SK-N-SH treated with all-trans-retinoic acid at 6 μM for 48 hours (cell line): ENCODE results near the gene ADCK1.

Experiments
- BACH2 ChIP-seq: fragments of 250-450 bp; sonication (Bioruptor Pico); IDR thresholded peaks from 2 replicates; pipeline ENCODE4 v1.9.0; 2021; ENCODE audit warnings: mild to moderate bottlenecking, borderline replicate concordance
- ESRRG ChIP-seq: fragments of 250-450 bp; sonication (Bioruptor Pico); IDR thresholded peaks from 2 replicates; pipeline ENCODE4 v1.6.1; 2021; ENCODE audit warnings: mild to moderate bottlenecking
- PATZ1 ChIP-seq: fragments of 250-450 bp; sonication (Bioruptor Pico); IDR thresholded peaks from 2 replicates; pipeline ENCODE4 v1.8.0; 2020; ENCODE audit warnings: mild to moderate bottlenecking, moderate library complexity, borderline replicate concordance
- POU6F1 ChIP-seq: fragments of 250-450 bp; sonication (Bioruptor Pico); IDR thresholded peaks from 2 replicates; pipeline ENCODE4 v1.8.0; 2021; ENCODE audit warnings: low read depth, mild to moderate bottlenecking, moderate library complexity, borderline replicate concordance
- RARB ChIP-seq: fragments of 250-450 bp; sonication (Bioruptor Pico); IDR thresholded peaks from 2 replicates; pipeline ENCODE4 v1.8.0; 2021; ENCODE audit warnings: mild to moderate bottlenecking, moderate library complexity
- TCF4 ChIP-seq: fragments of 250-450 bp; sonication (Bioruptor Pico); IDR thresholded peaks from 2 replicates; pipeline ENCODE4 v1.8.0; 2021; ENCODE audit warnings: mild to moderate bottlenecking, moderate library complexity, borderline replicate concordance
- ZFP3 ChIP-seq: fragments of 250-450 bp; sonication (Bioruptor Pico); IDR thresholded peaks from 2 replicates; pipeline ENCODE4 v1.5.0; 2020; ENCODE audit warnings: mild to moderate bottlenecking, moderate library complexity
- ZFP30 ChIP-seq: fragments of 450-650 bp; formaldehyde crosslinking; IDR thresholded peaks from 2 replicates; pipeline ENCODE4 v1.5.0; 2022; ENCODE audit warnings: mild to moderate bottlenecking, moderate library complexity
- ZNF565 ChIP-seq: fragments of 450-650 bp; formaldehyde crosslinking; conservative IDR thresholded peaks from 2 replicates; pipeline ENCODE4 v1.5.0; 2020; ENCODE audit warnings: low read depth, mild to moderate bottlenecking, moderate library complexity
- ZNF70 ChIP-seq: fragments of 450-650 bp; formaldehyde crosslinking; IDR thresholded peaks from 2 replicates; pipeline ENCODE4 v1.5.0; 2020; ENCODE audit warnings: mild to moderate bottlenecking, moderate library complexity

- TF ChIP-seq ZNF70 (CRISPR knock-in tag) (no peak), TCF4 (CRISPR knock-in tag) (no peak), BACH2 (CRISPR knock-in tag) (no peak), ESRRG (CRISPR knock-in tag) (no peak), ZNF565 (CRISPR knock-in tag) (no peak), RARB (CRISPR knock-in tag) (no peak), ZFP30 (CRISPR knock-in tag) (no peak), PATZ1 (CRISPR knock-in tag) (no peak), POU6F1 (CRISPR knock-in tag) (no peak), ZFP3 (CRISPR knock-in tag) (no peak)
Measured at GRCh38 chr14:77911356-77911755, 111.4 kb downstream of the ADCK1 start.
